Activated T-cell treated with anti-CD3 and anti-CD28 coated beads for 4 hours (primary cell): ENCODE measurements around the gene LRGUK.

Experiments
- DNase-seq: peaks from one replicate; pipeline ENCODE4 v3.0.0-alpha.2; 2020

Gene LRGUK

GRCh38 chr7:134311807-134312206 lies 184.7 kb downstream of the LRGUK start:
- DNase-seq, result no peak

DNA sequence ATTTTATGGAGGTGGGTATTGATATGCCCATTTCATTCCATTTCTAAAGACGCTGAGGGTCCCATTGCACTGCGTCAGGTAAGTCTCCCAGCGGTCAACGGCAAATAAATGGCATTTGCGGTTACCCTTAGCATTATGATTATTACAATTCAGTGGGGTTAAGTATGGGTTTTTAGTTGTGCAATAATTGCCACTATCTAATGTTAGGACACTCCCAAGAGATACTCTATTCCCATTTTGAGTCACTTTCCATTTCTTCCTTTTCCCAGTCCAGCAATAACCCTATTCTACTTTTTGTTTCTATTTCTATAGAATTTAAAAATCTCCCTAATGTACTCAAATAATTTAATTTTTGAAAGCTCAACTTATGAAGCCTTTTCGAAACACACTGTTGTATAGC lies 185.6 kb downstream of the LRGUK start:
- no peak for DNase-seq

- DNase-seq, result no peak
Measured at GRCh38 chr7:134313543-134313942, 186.4 kb downstream of the LRGUK start.
